Large intestine (tissue), 3 donors: ENCODE data around the gene ZMYND10. TPM values are rescaled to one million over a fixed set of nuclear protein-coding genes. Genes with fewer than 3 reads are reported as not detected.

ENCODE experiments used
- DNase-seq, 2 donors: peaks; one replicate each; pipeline versions ENCODE4 v3.0.0 to v3.0.0-alpha.2; 2013
- H3K27ac ChIP-seq: one replicate; pipeline ENCODE4 v1.5.1; 2013; ENCODE audit warnings: low read length
- H3K27me3 ChIP-seq: 2 replicates; pipeline ENCODE4 v1.6.1; 2013; ENCODE audit warnings: low read length; ENCODE audit not compliant: control insufficient read depth, insufficient read depth
- H3K36me3 ChIP-seq: 2 replicates; pipeline ENCODE4 v1.6.1; 2013; ENCODE audit warnings: low read length; ENCODE audit not compliant: control insufficient read depth, insufficient read depth
- H3K4me1 ChIP-seq: one replicate; pipeline ENCODE4 v1.6.1; 2013; ENCODE audit warnings: low read length; ENCODE audit not compliant: control insufficient read depth, insufficient read depth
- H3K4me3 ChIP-seq: one replicate; pipeline ENCODE4 v1.5.1; 2013; ENCODE audit warnings: low read length
- H3K9me3 ChIP-seq: one replicate; pipeline ENCODE4 v1.6.1; 2013; ENCODE audit warnings: mild to moderate bottlenecking, low read depth, low read length, moderate library complexity; ENCODE audit not compliant: control insufficient read depth
- WGBS: methylation state at CpG from one replicate; pipeline ENCODE4 v1.1.5; 2013; ENCODE audit warnings: low lambda C conversion rate; ENCODE audit not compliant: insufficient coverage; 5-methylcytosine and 5-hydroxymethylcytosine counted together
- polyA plus RNA-seq: library from polyadenylated mRNA; unstranded; fragments of 120-200 nt; gene quantifications from one replicate; pipeline ENCODE4 v1.2.1, GENCODE V29; 2013

ZMYND10 gene
- polyA plus RNA-seq, 1 donor: 0.99 TPM

DNA sequence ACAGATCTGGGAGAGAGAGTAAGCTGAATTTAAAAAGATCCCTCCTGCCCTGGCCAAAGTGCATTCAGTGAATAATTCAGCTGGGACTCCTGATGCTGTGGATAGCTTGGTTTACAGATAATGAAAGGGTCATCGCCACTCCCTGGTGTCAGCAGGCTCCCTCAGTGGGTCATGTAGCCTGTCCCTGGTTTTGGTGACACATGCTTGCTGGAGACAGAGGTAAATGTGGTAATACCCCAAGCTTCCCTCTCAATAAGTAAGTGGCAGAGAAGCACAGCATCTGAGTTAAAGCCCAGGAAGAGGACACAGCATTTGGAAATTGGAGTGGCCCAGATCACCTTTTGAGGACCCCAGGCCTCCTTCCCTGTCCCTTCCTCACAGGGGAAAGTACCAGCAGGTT is 11.9 kb upstream of the ZMYND10 start:
- Histone ChIP-seq H3K9me3 (peaks cover 6% of the 10 kb centered on the region), H3K36me3 (peaks cover 44% of the 10 kb centered on the region), H3K4me3 (peak overlapping the region; percentile 96), H3K4me1 (peaks cover 31% of the 10 kb centered on the region), H3K27ac (peak overlapping the region; percentile 39), H3K27me3 (no peaks in the 10 kb centered on the region)
- WGBS: no CpG with 5 or more reads among the region's 1 CpG
- DNase-seq: no peak

DNA sequence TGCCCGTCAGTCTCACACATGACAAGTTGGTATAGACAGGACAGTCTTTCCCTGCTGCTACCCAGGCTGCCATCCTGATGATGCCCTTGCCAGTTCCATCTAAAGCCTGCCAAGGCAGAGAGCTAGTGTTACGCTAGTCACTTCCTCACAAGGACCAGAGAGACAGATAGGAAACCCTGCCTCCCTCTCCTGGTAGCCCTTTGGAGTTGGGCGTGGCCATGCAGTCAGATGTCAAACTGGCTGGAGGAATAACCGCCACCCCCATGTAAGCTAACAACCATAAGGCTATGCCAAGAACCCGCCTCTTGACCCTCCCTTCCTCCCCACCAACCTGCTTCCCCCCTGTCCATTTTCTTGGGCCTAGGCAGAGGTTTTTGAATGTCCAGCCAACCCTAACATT is 11.0 kb upstream of the ZMYND10 start:
- DNase-seq: peak; percentile 78 to 89
- H3K9me3 ChIP-seq: peaks cover 6% of the 10 kb centered on the region
- H3K4me3 ChIP-seq: peak overlapping the region; percentile 96
- H3K27ac ChIP-seq: peak overlapping the region; percentile 39
- no CpG with 5 or more reads among the region's 5 CpGs for WGBS
- no peaks in the 10 kb centered on the region for H3K27me3 ChIP-seq
- H3K36me3 ChIP-seq: peaks cover 49% of the 10 kb centered on the region
- peaks cover 35% of the 10 kb centered on the region for H3K4me1 ChIP-seq

DNA sequence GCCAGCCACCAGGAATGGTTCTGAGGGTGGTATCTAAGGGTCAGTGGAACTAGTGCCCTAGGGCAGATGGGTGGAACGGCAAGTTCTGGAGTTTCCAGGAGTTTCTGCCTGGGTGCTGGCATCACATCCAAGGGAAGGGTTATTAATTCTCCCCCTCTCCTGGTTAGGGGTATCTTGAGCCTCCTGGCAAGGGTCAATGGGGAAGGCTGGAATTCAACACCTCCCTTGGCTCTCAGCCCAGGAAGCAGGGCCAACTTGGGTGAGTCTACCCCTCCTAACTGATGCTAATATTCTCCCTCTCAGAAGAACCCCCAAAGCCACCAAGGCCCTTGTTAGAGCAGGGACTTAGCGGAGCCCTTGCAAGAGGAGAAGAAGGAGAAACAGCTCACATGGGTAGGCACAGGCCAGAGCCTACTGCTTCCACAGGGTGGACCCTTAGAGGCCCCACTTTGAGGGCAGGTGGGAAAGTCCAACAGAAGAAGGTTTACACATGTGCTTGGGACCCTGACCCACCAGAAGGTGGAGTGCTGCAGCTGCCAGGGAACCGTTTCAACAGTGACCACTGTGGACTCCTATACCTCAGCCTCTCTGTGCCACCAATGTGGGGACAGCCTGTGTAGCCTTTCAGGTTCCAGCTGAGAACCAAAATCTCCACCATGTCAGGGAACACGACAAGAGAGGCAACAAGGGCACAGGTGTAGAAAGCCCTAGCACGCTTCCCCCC is 10.5 kb upstream of the ZMYND10 start:
- Histone ChIP-seq H3K4me3 (peak overlapping the region; percentile 96), H3K27me3 (no peaks in the 10 kb centered on the region), H3K4me1 (peaks cover 40% of the 10 kb centered on the region), H3K36me3 (peaks cover 50% of the 10 kb centered on the region), H3K9me3 (peaks cover 6% of the 10 kb centered on the region), H3K27ac (peak overlapping the region; percentile 13)
- no CpG with 5 or more reads among the region's 5 CpGs for WGBS
- no peak for DNase-seq

DNA sequence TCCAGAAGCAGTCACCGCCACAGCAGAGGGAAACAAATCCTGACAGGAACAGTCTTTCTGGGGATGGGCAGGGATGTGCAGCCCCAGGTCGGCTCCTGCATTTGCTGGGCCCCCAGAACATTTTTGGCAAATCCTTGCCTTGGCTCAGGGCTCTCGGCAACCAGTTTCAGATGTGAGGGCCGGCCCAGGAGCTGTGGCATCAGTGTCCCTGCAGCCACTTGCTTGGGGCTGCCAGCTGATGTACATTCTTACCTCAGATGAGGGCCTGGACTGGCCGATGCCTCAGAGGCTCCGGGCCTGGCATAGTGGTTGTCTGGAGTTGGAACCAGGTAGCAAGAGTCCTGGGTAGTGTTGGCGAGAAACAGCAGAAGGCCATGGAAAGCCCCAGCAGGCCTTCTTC is 9.3 kb upstream of the ZMYND10 start:
- H3K27me3 ChIP-seq: no peaks in the 10 kb centered on the region
- no CpG with 5 or more reads among the region's 7 CpGs for WGBS
- H3K9me3 ChIP-seq: peaks cover 6% of the 10 kb centered on the region
- H3K36me3 ChIP-seq: peaks cover 50% of the 10 kb centered on the region
- no peak overlapping the region for H3K4me3 ChIP-seq
- no peak for DNase-seq
- H3K27ac ChIP-seq: no peak overlapping the region
- peaks cover 46% of the 10 kb centered on the region for H3K4me1 ChIP-seq

DNA sequence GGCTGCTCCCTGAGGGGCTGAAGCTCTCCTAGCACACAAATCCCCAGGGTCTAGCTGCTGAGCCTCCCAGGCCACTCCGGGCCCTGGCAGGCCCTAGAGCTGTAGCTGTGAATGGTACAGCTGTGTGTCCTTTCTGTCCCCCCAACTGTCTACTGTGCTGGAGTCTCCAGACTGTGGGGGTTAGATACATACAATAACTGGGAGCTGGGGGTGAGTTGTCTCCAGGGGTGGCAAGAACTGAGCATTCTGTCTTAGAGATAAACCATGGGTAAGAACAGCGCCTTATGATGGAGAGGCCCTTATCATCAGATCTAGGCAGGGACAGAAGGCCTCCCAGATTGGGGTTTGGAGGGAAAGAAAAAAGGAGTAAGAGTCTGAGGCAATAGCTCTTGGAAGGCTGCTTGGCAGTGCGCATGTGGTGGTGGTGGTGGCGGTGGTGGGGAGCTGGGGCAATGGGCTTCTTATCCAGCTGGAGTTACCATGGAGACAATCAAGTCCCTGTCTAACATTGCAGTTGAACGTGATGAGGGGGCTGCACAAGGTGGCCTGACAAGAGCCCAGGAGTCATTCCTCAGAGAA is 8.7 kb upstream of the ZMYND10 start:
- Histone ChIP-seq H3K27ac (no peak overlapping the region), H3K9me3 (peaks cover 6% of the 10 kb centered on the region), H3K27me3 (no peaks in the 10 kb centered on the region), H3K4me3 (no peak overlapping the region), H3K36me3 (peaks cover 50% of the 10 kb centered on the region), H3K4me1 (peaks cover 52% of the 10 kb centered on the region)
- DNase-seq: no peak
- no CpG with 5 or more reads among the region's 5 CpGs for WGBS

DNA sequence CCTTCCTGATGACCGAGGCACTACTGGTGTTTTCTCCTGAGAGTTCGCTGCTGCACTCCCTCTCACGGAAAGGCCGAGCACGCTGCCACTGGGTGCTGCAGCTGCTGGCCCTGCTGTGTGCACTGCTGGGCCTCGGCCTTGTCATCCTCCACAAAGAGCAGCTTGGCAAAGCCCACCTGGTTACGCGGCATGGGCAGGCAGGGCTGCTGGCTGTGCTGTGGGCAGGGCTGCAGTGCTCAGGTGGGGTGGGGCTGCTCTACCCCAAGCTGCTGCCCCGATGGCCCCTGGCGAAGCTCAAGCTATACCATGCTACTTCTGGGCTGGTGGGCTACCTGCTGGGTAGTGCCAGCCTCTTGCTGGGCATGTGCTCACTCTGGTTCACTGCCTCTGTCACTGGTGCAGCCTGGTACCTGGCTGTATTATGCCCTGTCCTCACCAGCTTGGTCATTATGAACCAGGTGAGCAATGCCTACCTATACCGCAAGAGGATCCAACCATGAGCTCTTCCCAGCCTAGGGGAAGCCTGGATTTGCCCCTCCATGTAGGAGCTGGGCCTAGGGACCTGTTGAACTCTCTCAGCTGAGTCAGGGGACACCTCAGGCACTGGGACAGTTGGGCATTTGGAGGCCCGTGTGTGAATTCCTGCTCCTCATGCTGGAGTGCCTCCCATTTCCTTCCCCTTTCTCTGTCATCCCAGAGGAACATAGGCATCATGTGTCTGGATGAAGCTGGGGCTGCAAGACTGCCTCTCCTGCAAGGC is 7.9 kb upstream of the ZMYND10 start:
- no CpG with 5 or more reads among the region's 12 CpGs for WGBS
- Histone ChIP-seq H3K4me3 (no peak overlapping the region), H3K4me1 (peaks cover 53% of the 10 kb centered on the region), H3K9me3 (peaks cover 2% of the 10 kb centered on the region), H3K36me3 (peaks cover 58% of the 10 kb centered on the region), H3K27ac (no peak overlapping the region), H3K27me3 (no peaks in the 10 kb centered on the region)
- no peak for DNase-seq

DNA sequence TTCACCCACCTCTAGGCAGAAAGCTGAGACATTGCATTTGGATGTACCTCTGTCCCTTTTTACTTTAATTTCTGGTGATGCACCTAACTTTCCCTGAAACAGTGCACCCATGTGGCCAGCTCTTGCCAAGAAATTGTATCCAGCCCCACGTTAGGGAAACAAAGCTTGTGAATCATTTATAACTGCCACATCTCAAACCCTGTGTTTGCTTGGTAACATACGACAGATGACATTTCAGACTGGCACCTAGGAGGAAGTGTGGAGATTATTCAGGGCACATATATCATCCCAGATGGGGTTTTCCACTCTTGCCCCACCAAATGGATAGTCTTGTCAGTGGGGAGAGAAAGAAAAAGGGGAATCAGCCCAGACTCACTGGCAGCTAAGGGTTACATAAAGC is 7.2 kb upstream of the ZMYND10 start:
- no peak overlapping the region for H3K4me3 ChIP-seq
- H3K36me3 ChIP-seq: peaks cover 65% of the 10 kb centered on the region
- no peak for DNase-seq
- no peak overlapping the region for H3K27ac ChIP-seq
- no peaks in the 10 kb centered on the region for H3K9me3 ChIP-seq
- H3K27me3 ChIP-seq: no peaks in the 10 kb centered on the region
- WGBS: no CpG with 5 or more reads among the region's 2 CpGs
- H3K4me1 ChIP-seq: peaks cover 48% of the 10 kb centered on the region

DNA sequence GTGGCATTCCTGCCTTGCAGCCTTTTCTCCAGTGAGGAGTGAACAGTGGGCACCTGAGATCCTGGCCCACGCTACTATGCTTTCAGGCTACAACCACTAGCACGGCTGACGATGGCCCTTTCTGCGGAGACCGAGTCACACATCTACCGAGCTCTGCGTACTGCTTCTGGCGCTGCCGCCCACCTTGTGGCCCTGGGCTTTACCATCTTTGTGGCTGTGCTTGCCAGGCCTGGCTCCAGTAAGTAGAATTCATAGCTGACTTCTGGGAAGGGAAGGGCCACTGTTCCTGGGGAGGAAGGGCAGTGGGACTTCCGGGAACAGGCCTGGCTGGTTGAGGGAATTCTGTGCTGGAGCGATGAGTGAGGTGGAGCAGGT is 5.8 kb upstream of the ZMYND10 start:
- no peak for DNase-seq
- no CpG with 5 or more reads among the region's 11 CpGs for WGBS
- Histone ChIP-seq H3K27ac (no peak overlapping the region), H3K4me3 (peak overlapping the region; percentile 82), H3K4me1 (peaks cover 33% of the 10 kb centered on the region), H3K36me3 (peaks cover 61% of the 10 kb centered on the region), H3K27me3 (no peaks in the 10 kb centered on the region), H3K9me3 (no peaks in the 10 kb centered on the region)

DNA sequence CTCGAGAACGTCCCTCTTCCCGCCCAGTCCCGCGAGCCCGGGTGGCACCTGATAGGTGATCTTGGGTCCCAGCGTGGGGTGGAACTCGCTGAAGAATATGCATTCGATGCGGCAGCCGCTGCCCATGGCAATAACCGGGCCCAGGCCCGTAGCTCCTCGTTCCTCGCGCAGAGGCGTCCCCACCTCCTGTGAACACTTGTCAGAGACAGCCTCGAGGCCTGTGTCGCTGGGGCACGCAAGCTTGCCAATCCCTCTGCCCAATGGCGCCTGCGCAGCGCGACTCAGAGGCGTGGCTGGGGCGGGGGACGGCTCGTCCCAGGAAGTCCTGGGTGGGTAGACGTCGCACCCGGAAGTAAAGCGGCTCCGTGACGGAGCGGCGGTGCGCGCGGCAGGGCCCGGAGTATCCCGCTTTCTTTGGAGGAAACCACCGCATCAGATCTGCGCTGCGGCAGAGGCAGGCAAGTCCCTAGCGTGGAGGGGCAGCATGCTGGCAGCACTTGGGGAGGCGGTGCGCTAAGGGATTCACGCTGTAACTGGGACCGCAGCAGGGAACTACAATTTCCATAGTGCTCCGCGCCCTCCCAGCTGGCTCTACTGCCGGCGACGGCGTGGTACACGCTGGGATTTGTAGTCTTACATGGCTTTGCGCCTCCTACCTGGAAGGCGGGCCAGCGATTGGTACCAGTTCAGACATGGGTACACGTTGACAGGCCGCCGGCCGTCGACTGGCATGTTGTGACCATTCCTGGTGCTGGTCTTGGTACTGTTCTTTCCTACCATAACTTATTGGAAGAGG is 5.2 kb upstream of the ZMYND10 start, which contains the start of the genes CYB561D2 and NPRL2:
Gene CYB561D2, plus strand, starts transcription at position 336 of the 796 bp plus-strand sequence. CDS start 572 bp downstream, outside the sequence.
Gene NPRL2, minus strand, starts transcription at position 249 of the 796 bp plus-strand sequence. Its CDS starts 123 bp downstream, at position 126.
- DNase-seq: peak; percentile 95 to 98
- Histone ChIP-seq H3K27ac (peak within 1 kb of the TSS; percentile 84), H3K9me3 (no peaks in the 10 kb centered on the region), H3K27me3 (no peaks in the 10 kb centered on the region), H3K36me3 (peaks cover 55% of the 10 kb centered on the region), H3K4me1 (peaks cover 30% of the 10 kb centered on the region), H3K4me3 (peak within 1 kb of the TSS; percentile 82)
- WGBS: no CpG with 5 or more reads among the region's 64 CpGs

DNA sequence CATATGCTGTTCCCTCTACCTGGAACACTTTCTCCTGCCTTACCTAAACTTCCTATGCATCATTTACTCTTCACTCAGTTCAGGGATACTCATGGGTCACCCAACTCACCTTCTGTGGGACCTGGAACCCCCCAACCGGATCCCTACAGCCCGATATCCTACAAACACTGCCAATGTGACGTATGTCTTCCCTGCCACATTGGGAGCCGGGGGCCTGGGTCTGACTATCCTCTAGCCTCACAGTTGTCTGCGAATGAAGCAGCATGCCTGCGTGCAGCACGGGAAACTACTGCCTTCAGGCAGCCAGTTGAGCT is 4.6 kb upstream of the ZMYND10 start:
- DNase-seq: no peak
- Histone ChIP-seq H3K4me3 (peak overlapping the region; percentile 82), H3K27ac (peak overlapping the region; percentile 34), H3K4me1 (peaks cover 31% of the 10 kb centered on the region), H3K36me3 (peaks cover 50% of the 10 kb centered on the region), H3K27me3 (no peaks in the 10 kb centered on the region), H3K9me3 (no peaks in the 10 kb centered on the region)
- no CpG with 5 or more reads among the region's 7 CpGs for WGBS
